GM12875 (cell line): Measurements from ENCODE around the gene CCDC170.

Experiments used
- H3K4me3 ChIP-seq: one replicate; pipeline ENCODE4 v1.5.1; 2011; ENCODE audit warnings: low read depth, low read length, control low read depth
- CTCF ChIP-seq: IDR thresholded peaks from 2 replicates; pipeline ENCODE4 v1.5.1; 2011; ENCODE audit warnings: low read depth, mild to moderate bottlenecking, control low read depth, inconsistent platforms, low read length, moderate library complexity, borderline replicate concordance; ENCODE audit not compliant: insufficient read depth

The CCDC170 gene

GRCh38 chr6:151564654-151565053 lies 70.8 kb downstream of the CCDC170 start:
- H3K4me3 ChIP-seq = no peak overlapping the region
- TF ChIP-seq CTCF = no peak

- H3K4me3 ChIP-seq = no peak overlapping the region
- no peak for TF ChIP-seq CTCF
These were observed 72.1 kb downstream of the CCDC170 start for GRCh38 chr6:151565940-151566339.

- H3K4me3 ChIP-seq = no peak overlapping the region
- TF ChIP-seq CTCF = no peak
These were observed 72.7 kb downstream of the CCDC170 start for GRCh38 chr6:151566557-151566956.

GRCh38 chr6:151576633-151577032 lies 82.8 kb downstream of the CCDC170 start:
- H3K4me3 ChIP-seq = no peak overlapping the region
- no peak for TF ChIP-seq CTCF

GRCh38 chr6:151577257-151577656 lies 83.4 kb downstream of the CCDC170 start:
- TF ChIP-seq CTCF = no peak

GRCh38 chr6:151585741-151586140 lies 91.9 kb downstream of the CCDC170 start:
- H3K4me3 ChIP-seq = no peak overlapping the region
- TF ChIP-seq CTCF = no peak

More at GRCh38 chr6:151577257-151577656, 83.4 kb downstream of the CCDC170 start:
- no peak overlapping the region for H3K4me3 ChIP-seq

- no peak overlapping the region for H3K4me3 ChIP-seq
- no peak for TF ChIP-seq CTCF
These were observed 95.8 kb downstream of the CCDC170 start for GRCh38 chr6:151589667-151590066.
